HCT116 (cell line): ENCODE results near the gene NDUFAF4. TPM values are rescaled to one million over a fixed set of nuclear protein-coding genes. Genes with fewer than 3 reads are reported as not detected.

Experiments used
- ATAC-seq: fragments of 200-7000 bp; cut with Tn5 transposase; 2 replicates; pipeline ENCODE4 v1.9.1; 2020; ENCODE audit warnings: mild to moderate bottlenecking, moderate library complexity
- BruUV-seq: library from RNA; stranded (reverse); fragments of 400-500 nt; replicated peaks from 2 replicates; lab custom pipeline; 2021; lab: Mats Ljungman, UMichigan
- CTCF ChIA-PET: fragments of 300-600 bp; sonication (Branson Sonifier 250); formaldehyde crosslinking; loops from one replicate; lab custom pipeline; 2021; ENCODE audit warnings: antibody characterized with exemption; lab: Charles Lee
- POLR2A ChIA-PET: fragments of 300-600, 350-600 bp; sonication (Branson Sonifier 250); formaldehyde crosslinking; loops from one replicate; lab custom pipeline; 2021; ENCODE audit warnings: antibody characterized with exemption; lab: Charles Lee
- RAD21 ChIA-PET, 2 experiments: fragments of 300-600 bp; sonication (Branson Sonifier 250); formaldehyde crosslinking; loops; one replicate each; lab custom pipeline; 2023; ENCODE audit warnings: low total read pairs in 2 of 2; ENCODE audit not compliant: uncharacterized antibody in 2 of 2, unreplicated experiment in 2 of 2, low non-redundant PET in 1 of 2; lab: Charles Lee
- DNase-seq: peaks from one replicate; pipeline ENCODE4 v3.0.0-alpha.2; 2010; ENCODE audit warnings: low read depth, low spot score
- H2AFZ ChIP-seq: fragments of 200-600 bp; shearing (Covaris generic), sonication (generic); 2 replicates; pipeline ENCODE4 v1.6.1; 2017; ENCODE audit warnings: low read depth, mixed run types, mixed read lengths, antibody characterized with exemption, low read length; ENCODE audit not compliant: poor library complexity, severe bottlenecking
- H3K27ac ChIP-seq: 2 replicates; pipeline ENCODE4 v1.5.1; 2012; ENCODE audit warnings: low read depth, low read length
- H3K27me3 ChIP-seq: fragments of 200-600 bp; sonication (generic); 2 replicates; pipeline ENCODE4 v1.6.1; 2016; ENCODE audit warnings: mixed run types, low read length, mixed read lengths; ENCODE audit not compliant: insufficient read depth
- H3K36me3 ChIP-seq, 2 experiments: fragments of 200-500 bp in 1 of 2; fragments of 200-600 bp in 1 of 2; sonication (Bioruptor generic) in 1 of 2; sonication (generic) in 1 of 2; 2 replicates each; pipeline versions ENCODE4 v1.5.1 to v1.6.1; 2014 to 2016; ENCODE audit warnings: low read length in 2 of 2, inconsistent platforms in 1 of 2, mixed read lengths in 1 of 2, mixed run types in 1 of 2; ENCODE audit not compliant: insufficient read depth in 2 of 2, control insufficient read depth in 1 of 2
- H3K4me1 ChIP-seq, 2 experiments: fragments of 200-600 bp in 1 of 2; sonication (generic) in 1 of 2; 2 replicates each; pipeline versions ENCODE4 v1.5.1 to v1.6.1; 2012 to 2017; ENCODE audit warnings: low read length in 2 of 2, inconsistent platforms in 1 of 2, mild to moderate bottlenecking in 1 of 2, mixed read lengths in 1 of 2, mixed run types in 1 of 2, moderate library complexity in 1 of 2; ENCODE audit not compliant: insufficient read depth in 2 of 2, control insufficient read depth in 1 of 2
- H3K4me2 ChIP-seq: fragments of 200-600 bp; sonication (generic); 2 replicates; pipeline ENCODE4 v1.6.1; 2017; ENCODE audit warnings: mixed run types, low read length, mixed read lengths
- H3K4me3 ChIP-seq, 2 experiments: fragments of 200-600 bp in 1 of 2; sonication (generic) in 1 of 2; replicated peaks in 1 of 2; 2 replicates each; pipeline ENCODE4 v1.5.1; 2011 to 2016; ENCODE audit warnings: low read length in 2 of 2, control low read depth in 1 of 2, low read depth in 1 of 2, mild to moderate bottlenecking in 1 of 2, mixed read lengths in 1 of 2, mixed run types in 1 of 2
- H3K79me2 ChIP-seq: fragments of 200-600 bp; sonication (generic); 2 replicates; pipeline ENCODE4 v1.6.1; 2017; ENCODE audit warnings: mild to moderate bottlenecking, mixed run types, low read length, moderate library complexity, mixed read lengths; ENCODE audit not compliant: insufficient read depth
- H3K9ac ChIP-seq: fragments of 200-600 bp; sonication (generic); 2 replicates; pipeline ENCODE4 v1.6.1; 2016; ENCODE audit warnings: low read length, mixed read lengths
- H3K9me2 ChIP-seq: fragments of 200-600 bp; sonication (generic), shearing (Covaris generic); 2 replicates; pipeline ENCODE4 v1.6.1; 2017; ENCODE audit warnings: mixed run types, mild to moderate bottlenecking, moderate library complexity; ENCODE audit not compliant: insufficient read depth
- H3K9me3 ChIP-seq, 2 experiments: fragments of 200-500 bp in 1 of 2; fragments of 200-600 bp in 1 of 2; sonication (Bioruptor generic) in 1 of 2; sonication (generic) in 1 of 2; 2 replicates each; pipeline ENCODE4 v1.6.1; 2014 to 2017; ENCODE audit warnings: low read length in 2 of 2, mixed read lengths in 2 of 2, inconsistent platforms in 1 of 2, low read depth in 1 of 2, mild to moderate bottlenecking in 1 of 2, mixed run types in 1 of 2, moderate library complexity in 1 of 2; ENCODE audit not compliant: control insufficient read depth in 1 of 2, insufficient read depth in 1 of 2
- H4K20me1 ChIP-seq: fragments of 200-600 bp; sonication (generic), shearing (Covaris generic); 2 replicates; pipeline ENCODE4 v1.6.1; 2017; ENCODE audit warnings: mixed run types, mild to moderate bottlenecking, moderate library complexity; ENCODE audit not compliant: insufficient read depth
- CBX3 ChIP-seq: IDR thresholded peaks from 2 replicates; pipeline ENCODE4 v1.6.1; 2012; ENCODE audit warnings: low read depth
- CEBPB ChIP-seq: IDR thresholded peaks from 2 replicates; pipeline ENCODE4 v1.6.1; 2012; ENCODE audit warnings: low read depth
- EZH2phosphoT487 ChIP-seq: fragments of 200-600 bp; IDR thresholded peaks from 2 replicates; pipeline ENCODE4 v1.6.1; 2018; ENCODE audit warnings: antibody characterized with exemption, borderline replicate concordance
- JUND ChIP-seq: IDR thresholded peaks from 2 replicates; pipeline ENCODE4 v1.6.1; 2012
- POLR2AphosphoS5 ChIP-seq: IDR thresholded peaks from 2 replicates; pipeline ENCODE4 v1.6.1; 2011; ENCODE audit warnings: mild to moderate bottlenecking, low read depth, low read length, moderate library complexity
- RAD21 ChIP-seq: IDR thresholded peaks from 2 replicates; pipeline ENCODE4 v1.6.1; 2012; ENCODE audit warnings: low read depth, mild to moderate bottlenecking
- SP1 ChIP-seq: IDR thresholded peaks from 2 replicates; pipeline ENCODE4 v1.6.1; 2012; ENCODE audit warnings: low read depth
- TCF7L2 ChIP-seq: IDR thresholded peaks from 2 replicates; pipeline ENCODE4 v1.7.0; 2011; ENCODE audit warnings: borderline replicate concordance, inconsistent platforms; ENCODE audit not compliant: insufficient read depth, insufficient read length; ENCODE audit errors: extremely low read depth
- YY1 ChIP-seq: IDR thresholded peaks from 2 replicates; pipeline ENCODE4 v1.6.1; 2011; ENCODE audit warnings: low read length, low read depth, moderate library complexity, mild to moderate bottlenecking; ENCODE audit not compliant: insufficient replicate concordance; ENCODE audit errors: extremely low read depth
- ZFX ChIP-seq: fragments of 450-650 bp; IDR thresholded peaks from 2 replicates; pipeline ENCODE4 v1.6.1; 2017
- intact Hi-C: fragments of 100-400 bp; cut with micrococcal nuclease; formaldehyde crosslinking; loops from 2 replicates; pipeline ENCODE4 v1.10.0; 2022
- total RNA-seq: library from RNA; stranded (reverse); gene quantifications from one replicate; pipeline ENCODE4 v1.2.1, GENCODE V29; 2021; ENCODE audit not compliant: unreplicated experiment
- TF ChIP-seq, protein P1 (sequence below): IDR thresholded peaks from 2 replicates; pipeline ENCODE4 v1.6.1; 2012
- TF ChIP-seq, protein P2 (sequence below): IDR thresholded peaks from 2 replicates; pipeline ENCODE4 v1.6.1; 2012; ENCODE audit warnings: low read depth
- TF ChIP-seq, protein P3 (sequence below): IDR thresholded peaks from 2 replicates; pipeline ENCODE4 v1.6.1; 2011; ENCODE audit warnings: mild to moderate bottlenecking, low read length, moderate library complexity; ENCODE audit not compliant: insufficient replicate concordance; ENCODE audit errors: extremely low read depth

Gene NDUFAF4
- total RNA-seq, 1 experiment from 2014 or later: 62.4 TPM

DNA sequence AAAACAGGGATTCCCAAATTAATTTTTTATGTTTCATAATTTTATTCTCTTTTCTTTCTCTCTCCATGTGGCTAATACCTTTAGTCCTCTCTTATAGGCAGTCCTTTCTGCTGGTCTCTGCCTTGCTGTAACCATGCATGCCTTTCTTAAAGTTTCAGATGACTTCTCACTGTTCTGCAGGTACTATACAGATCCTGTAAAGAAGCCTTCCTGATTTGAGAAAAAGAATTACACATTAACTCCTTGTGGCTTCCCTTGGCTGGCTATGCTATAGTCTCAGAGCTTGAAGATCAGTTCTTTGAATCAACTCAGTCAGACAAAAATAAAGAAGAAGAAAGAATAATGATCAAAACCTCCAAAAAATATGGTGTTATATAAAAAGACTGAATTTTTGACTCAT lies 53.2 kb downstream of the NDUFAF4 start:
- ChIA-PET CTCF (no interaction called here), POLR2A (no interaction called here), RAD21 (no interaction called here)
- Histone ChIP-seq H3K4me2 (no peak overlapping the region), H3K4me3 (no peak overlapping the region), H4K20me1 (no peaks in the 10 kb centered on the region), H3K27me3 (no peaks in the 10 kb centered on the region), H2AFZ (no peak overlapping the region), H3K4me1 (peaks cover 0 to 5% of the 10 kb centered on the region in 2 experiments; a peak in 1 of 4 replicates), H3K9ac (no peak overlapping the region), H3K36me3 (no peaks in the 10 kb centered on the region), H3K9me2 (no peaks in the 10 kb centered on the region), H3K27ac (no peak overlapping the region)
- intact Hi-C loops: no loop called here
- DNase-seq (no peak), ATAC-seq (no peak)
- no TSS peak for BruUV-seq
- no peak for TF ChIP-seq JUND
- TF ChIP-seq, protein P1, sequence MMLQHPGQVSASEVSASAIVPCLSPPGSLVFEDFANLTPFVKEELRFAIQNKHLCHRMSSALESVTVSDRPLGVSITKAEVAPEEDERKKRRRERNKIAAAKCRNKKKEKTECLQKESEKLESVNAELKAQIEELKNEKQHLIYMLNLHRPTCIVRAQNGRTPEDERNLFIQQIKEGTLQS: no peak
- no peak for TF ChIP-seq ZFX
- TF ChIP-seq CEBPB: no peak
- TF ChIP-seq POLR2AphosphoS5: no peak
- TF ChIP-seq, protein P2, sequence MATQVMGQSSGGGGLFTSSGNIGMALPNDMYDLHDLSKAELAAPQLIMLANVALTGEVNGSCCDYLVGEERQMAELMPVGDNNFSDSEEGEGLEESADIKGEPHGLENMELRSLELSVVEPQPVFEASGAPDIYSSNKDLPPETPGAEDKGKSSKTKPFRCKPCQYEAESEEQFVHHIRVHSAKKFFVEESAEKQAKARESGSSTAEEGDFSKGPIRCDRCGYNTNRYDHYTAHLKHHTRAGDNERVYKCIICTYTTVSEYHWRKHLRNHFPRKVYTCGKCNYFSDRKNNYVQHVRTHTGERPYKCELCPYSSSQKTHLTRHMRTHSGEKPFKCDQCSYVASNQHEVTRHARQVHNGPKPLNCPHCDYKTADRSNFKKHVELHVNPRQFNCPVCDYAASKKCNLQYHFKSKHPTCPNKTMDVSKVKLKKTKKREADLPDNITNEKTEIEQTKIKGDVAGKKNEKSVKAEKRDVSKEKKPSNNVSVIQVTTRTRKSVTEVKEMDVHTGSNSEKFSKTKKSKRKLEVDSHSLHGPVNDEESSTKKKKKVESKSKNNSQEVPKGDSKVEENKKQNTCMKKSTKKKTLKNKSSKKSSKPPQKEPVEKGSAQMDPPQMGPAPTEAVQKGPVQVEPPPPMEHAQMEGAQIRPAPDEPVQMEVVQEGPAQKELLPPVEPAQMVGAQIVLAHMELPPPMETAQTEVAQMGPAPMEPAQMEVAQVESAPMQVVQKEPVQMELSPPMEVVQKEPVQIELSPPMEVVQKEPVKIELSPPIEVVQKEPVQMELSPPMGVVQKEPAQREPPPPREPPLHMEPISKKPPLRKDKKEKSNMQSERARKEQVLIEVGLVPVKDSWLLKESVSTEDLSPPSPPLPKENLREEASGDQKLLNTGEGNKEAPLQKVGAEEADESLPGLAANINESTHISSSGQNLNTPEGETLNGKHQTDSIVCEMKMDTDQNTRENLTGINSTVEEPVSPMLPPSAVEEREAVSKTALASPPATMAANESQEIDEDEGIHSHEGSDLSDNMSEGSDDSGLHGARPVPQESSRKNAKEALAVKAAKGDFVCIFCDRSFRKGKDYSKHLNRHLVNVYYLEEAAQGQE: no peak
- no peak for TF ChIP-seq TCF7L2
- no peak for TF ChIP-seq EZH2phosphoT487
- TF ChIP-seq RAD21: no peak
- TF ChIP-seq, protein P3, sequence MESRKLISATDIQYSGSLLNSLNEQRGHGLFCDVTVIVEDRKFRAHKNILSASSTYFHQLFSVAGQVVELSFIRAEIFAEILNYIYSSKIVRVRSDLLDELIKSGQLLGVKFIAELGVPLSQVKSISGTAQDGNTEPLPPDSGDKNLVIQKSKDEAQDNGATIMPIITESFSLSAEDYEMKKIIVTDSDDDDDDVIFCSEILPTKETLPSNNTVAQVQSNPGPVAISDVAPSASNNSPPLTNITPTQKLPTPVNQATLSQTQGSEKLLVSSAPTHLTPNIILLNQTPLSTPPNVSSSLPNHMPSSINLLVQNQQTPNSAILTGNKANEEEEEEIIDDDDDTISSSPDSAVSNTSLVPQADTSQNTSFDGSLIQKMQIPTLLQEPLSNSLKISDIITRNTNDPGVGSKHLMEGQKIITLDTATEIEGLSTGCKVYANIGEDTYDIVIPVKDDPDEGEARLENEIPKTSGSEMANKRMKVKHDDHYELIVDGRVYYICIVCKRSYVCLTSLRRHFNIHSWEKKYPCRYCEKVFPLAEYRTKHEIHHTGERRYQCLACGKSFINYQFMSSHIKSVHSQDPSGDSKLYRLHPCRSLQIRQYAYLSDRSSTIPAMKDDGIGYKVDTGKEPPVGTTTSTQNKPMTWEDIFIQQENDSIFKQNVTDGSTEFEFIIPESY: no peak
- no peak for TF ChIP-seq YY1
- no peak for TF ChIP-seq SP1
- no peak for TF ChIP-seq CBX3
- TF ChIP-seq, all 23 proteins: peak for 0
- Histone ChIP-seq H3K9me3 (no peaks in the 10 kb centered on the region; a peak in 1 of 4 replicates), H3K79me2 (no peaks in the 10 kb centered on the region)
